Central memory CD8-positive, alpha-beta T cell (primary cell): ENCODE data around the gene OSBPL3.

ENCODE experiments used
- ATAC-seq: fragments of 150-1000 bp; cut with Tn5 transposase; replicated peaks from 2 replicates; pipeline ENCODE4 v1.10.0; 2022; ENCODE audit warnings: mild to moderate bottlenecking, moderate FRiP score, moderate number of reproducible peaks; ENCODE audit not compliant: poor library complexity, severe bottlenecking; ENCODE audit errors: extremely low read depth
- DNase-seq, 2 donors: peaks; one replicate each; pipeline ENCODE4 v3.0.0; 2021; ENCODE audit warnings: low spot score in 2 of 2
- H3K27ac Mint-ChIP-seq: one replicate; pipeline ENCODE4 v1.8.0; 2022; ENCODE audit warnings: low read depth, mild to moderate bottlenecking, moderate library complexity, mixed read lengths
- H3K27me3 Mint-ChIP-seq: one replicate; pipeline ENCODE4 v1.8.0; 2022; ENCODE audit warnings: mixed read lengths
- H3K36me3 Mint-ChIP-seq: one replicate; pipeline ENCODE4 v1.8.0; 2022; ENCODE audit warnings: mild to moderate bottlenecking, moderate library complexity, mixed read lengths; ENCODE audit not compliant: insufficient read depth
- H3K4me1 Mint-ChIP-seq: one replicate; pipeline ENCODE4 v1.8.0; 2022; ENCODE audit warnings: mixed read lengths
- H3K4me3 Mint-ChIP-seq: one replicate; pipeline ENCODE4 v1.8.0; 2022; ENCODE audit warnings: mild to moderate bottlenecking, moderate library complexity, mixed read lengths
- H3K9me3 Mint-ChIP-seq: one replicate; pipeline ENCODE4 v1.8.0; 2022; ENCODE audit warnings: mixed read lengths

Gene OSBPL3

GRCh38 chr7:24975644-24976260, 4.2 kb downstream of the OSBPL3 start:
- H3K4me3 Mint-ChIP-seq = no peak overlapping the region
- no peaks in the 10 kb centered on the region for H3K9me3 Mint-ChIP-seq
- no peak overlapping the region for H3K27ac Mint-ChIP-seq
- DNase-seq (no peak), ATAC-seq (no peak)
- H3K36me3 Mint-ChIP-seq = peaks cover 14% of the 10 kb centered on the region
- H3K4me1 Mint-ChIP-seq = peaks cover 78% of the 10 kb centered on the region
- no peaks in the 10 kb centered on the region for H3K27me3 Mint-ChIP-seq

DNA sequence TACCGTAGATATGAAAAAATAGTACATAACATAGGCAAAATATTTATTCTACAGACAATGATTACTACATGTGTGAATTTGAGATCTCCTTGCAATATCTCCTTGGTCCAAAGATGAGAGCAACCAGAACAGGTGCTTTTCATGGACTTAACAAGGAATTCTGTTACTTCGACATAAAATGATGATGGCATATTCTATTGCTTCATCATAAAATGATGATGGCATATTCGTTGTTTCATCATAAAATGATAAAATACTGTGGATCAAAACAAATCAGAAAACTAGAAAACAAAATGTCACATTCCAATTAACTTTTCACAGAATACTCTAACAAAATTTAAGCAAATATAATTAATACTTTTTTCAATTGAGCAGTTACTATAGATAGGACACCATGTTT, 4.8 kb downstream of the OSBPL3 start:
- H3K4me3 Mint-ChIP-seq = no peak overlapping the region
- no peak for ATAC-seq
- H3K27ac Mint-ChIP-seq = no peak overlapping the region
- no peak for DNase-seq
- peaks cover 77% of the 10 kb centered on the region for H3K4me1 Mint-ChIP-seq
- H3K27me3 Mint-ChIP-seq = no peaks in the 10 kb centered on the region
- peaks cover 10% of the 10 kb centered on the region for H3K36me3 Mint-ChIP-seq
- no peaks in the 10 kb centered on the region for H3K9me3 Mint-ChIP-seq

DNA sequence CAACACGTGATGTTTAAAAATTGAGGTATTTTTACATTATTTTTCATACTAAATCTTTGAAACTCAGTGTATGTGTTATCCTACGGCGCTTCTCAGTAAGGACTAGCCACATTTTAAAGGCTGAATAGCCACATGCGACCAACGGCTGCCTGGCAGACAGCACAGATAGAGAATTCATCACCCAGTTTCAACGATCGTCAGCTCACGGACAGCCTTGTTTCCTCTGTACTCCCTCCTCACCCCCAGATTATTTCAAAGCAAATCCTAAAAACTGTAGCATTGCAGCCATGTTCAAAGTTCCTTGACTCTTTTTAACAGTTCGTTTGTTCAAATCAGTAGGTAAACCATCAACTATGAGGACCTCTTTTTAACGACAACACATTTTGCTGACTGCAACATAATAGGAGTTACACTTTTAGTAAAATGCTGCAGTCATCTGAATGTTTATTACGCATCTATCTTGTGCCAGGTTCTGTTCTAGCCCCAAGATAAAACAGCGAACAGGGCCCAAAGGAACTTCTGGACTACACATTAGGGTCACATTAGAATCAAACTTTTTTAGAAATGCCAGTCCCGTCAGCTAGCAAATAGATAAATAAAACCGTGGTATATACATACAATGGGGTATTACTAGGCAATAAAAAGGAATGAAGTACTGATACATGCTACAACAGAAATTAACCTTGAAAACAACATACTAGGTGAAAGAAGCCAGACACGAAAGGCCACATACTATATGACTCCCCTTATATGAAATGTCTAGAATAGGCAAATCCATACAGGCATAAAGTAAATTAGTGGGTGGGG, 5.7 kb downstream of the OSBPL3 start:
- no peaks in the 10 kb centered on the region for H3K27me3 Mint-ChIP-seq
- H3K4me1 Mint-ChIP-seq = peaks cover 83% of the 10 kb centered on the region
- H3K4me3 Mint-ChIP-seq = no peak overlapping the region
- no peak for DNase-seq
- no peaks in the 10 kb centered on the region for H3K9me3 Mint-ChIP-seq
- ATAC-seq = no peak
- H3K36me3 Mint-ChIP-seq = peaks cover 10% of the 10 kb centered on the region
- no peak overlapping the region for H3K27ac Mint-ChIP-seq

DNA sequence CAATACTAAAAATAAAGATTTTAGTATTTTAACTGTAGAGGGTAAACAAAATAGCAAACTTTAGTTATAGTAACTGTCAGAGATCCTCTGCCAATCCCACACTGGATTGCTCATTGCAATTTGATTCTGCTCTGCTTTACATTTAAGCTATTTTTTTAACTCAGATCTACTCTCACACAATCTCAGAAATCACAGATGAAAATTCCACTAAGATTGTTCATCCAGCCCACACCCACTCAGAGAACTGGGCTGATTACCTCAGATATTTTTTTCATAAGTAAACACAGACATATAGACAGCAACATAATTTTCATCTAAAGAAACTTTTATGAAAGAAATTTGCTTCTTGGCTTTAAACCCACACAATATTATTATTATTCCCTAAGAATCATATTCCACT, 7.0 kb downstream of the OSBPL3 start:
- Mint-ChIP-seq H3K36me3 (peaks cover 3% of the 10 kb centered on the region), H3K9me3 (no peaks in the 10 kb centered on the region), H3K27me3 (no peaks in the 10 kb centered on the region), H3K4me3 (no peak overlapping the region), H3K27ac (no peak overlapping the region), H3K4me1 (peaks cover 71% of the 10 kb centered on the region)
- DNase-seq (no peak), ATAC-seq (no peak)

- Mint-ChIP-seq H3K36me3 (peaks cover 3% of the 10 kb centered on the region), H3K9me3 (no peaks in the 10 kb centered on the region), H3K4me3 (no peak overlapping the region), H3K27me3 (no peaks in the 10 kb centered on the region), H3K27ac (no peak overlapping the region), H3K4me1 (peaks cover 75% of the 10 kb centered on the region)
- DNase-seq = no peak
- ATAC-seq = no peak
Observed at GRCh38 chr7:24972166-24972477, 7.9 kb downstream of the OSBPL3 start.

DNA sequence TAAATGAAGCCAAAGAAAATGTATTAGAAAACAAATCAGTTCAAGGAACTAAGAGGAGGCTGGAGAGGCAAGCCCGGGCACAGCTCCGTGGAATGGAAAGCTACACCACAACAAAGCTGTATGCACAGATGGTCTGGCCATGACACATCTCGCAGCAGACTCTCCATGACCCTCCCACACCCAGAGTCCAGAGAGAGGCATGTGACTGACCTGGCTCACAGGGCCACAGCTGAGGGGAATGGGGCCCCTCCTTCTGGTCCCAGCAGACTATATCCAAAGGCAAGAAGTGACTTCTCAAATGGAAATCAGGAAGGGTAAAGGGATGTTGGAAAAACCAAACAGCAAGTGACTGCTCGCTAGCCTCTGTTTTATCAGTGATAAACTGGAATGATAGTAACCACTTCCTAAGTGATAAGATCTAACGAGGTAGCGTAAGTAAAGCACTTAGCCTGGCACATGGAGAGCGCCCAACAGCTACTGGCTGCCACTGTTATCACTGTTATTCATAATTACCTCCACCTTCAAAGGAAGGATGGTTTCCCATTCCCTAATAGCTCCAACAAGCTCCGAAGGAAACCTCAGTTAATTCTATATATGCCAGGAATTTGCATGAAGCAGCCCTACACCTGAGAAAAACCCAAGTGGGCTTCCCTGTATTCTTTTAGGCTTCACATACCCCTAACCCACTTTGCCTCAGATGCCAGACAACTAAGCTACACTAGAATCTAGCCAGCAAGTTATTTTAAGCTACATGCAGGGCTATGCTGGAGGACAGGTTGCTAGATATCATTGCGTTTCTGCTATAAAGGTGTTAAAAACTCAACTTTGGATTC, 8.4 kb downstream of the OSBPL3 start:
- DNase-seq (no peak), ATAC-seq (no peak)
- Mint-ChIP-seq H3K4me1 (peaks cover 75% of the 10 kb centered on the region), H3K27ac (no peak overlapping the region), H3K4me3 (no peak overlapping the region), H3K36me3 (peaks cover 3% of the 10 kb centered on the region), H3K27me3 (no peaks in the 10 kb centered on the region), H3K9me3 (no peaks in the 10 kb centered on the region)

- Mint-ChIP-seq H3K4me3 (no peak overlapping the region), H3K9me3 (no peaks in the 10 kb centered on the region), H3K27me3 (no peaks in the 10 kb centered on the region), H3K36me3 (peaks cover 3% of the 10 kb centered on the region), H3K4me1 (peaks cover 75% of the 10 kb centered on the region), H3K27ac (no peak overlapping the region)
- no peak for DNase-seq
- no peak for ATAC-seq
Observed at GRCh38 chr7:24970676-24971075, 9.3 kb downstream of the OSBPL3 start.

GRCh38 chr7:24968165-24968564, 11.8 kb downstream of the OSBPL3 start:
- Mint-ChIP-seq H3K36me3 (peaks cover 3% of the 10 kb centered on the region), H3K4me1 (peaks cover 78% of the 10 kb centered on the region), H3K4me3 (no peak overlapping the region), H3K27ac (peak overlapping the region; percentile 59), H3K9me3 (no peaks in the 10 kb centered on the region), H3K27me3 (no peaks in the 10 kb centered on the region)
- no peak for DNase-seq
- no peak for ATAC-seq

DNA sequence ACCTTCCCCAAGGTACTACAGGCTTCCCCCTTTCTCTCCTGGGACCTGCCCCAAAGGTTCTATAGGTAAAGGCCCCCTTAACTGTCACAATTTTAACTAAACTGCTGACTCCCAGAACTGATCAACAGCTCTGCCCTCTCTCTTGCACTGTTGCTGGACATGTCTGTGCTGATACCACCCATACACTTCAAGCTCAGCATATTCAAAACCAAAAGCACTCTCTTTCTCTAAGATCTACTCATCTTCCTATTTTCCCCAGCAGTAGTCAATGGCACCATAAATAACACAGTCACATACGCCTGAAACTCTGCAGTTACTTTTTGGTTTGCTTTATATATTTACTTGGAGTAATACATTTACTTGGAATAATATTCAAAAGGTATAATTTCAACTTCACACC, 12.3 kb downstream of the OSBPL3 start:
- ATAC-seq (no peak), DNase-seq (no peak)
- H3K36me3 Mint-ChIP-seq = peaks cover 3% of the 10 kb centered on the region
- no peaks in the 10 kb centered on the region for H3K9me3 Mint-ChIP-seq
- H3K27me3 Mint-ChIP-seq = no peaks in the 10 kb centered on the region
- H3K27ac Mint-ChIP-seq = peak overlapping the region; percentile 59
- H3K4me3 Mint-ChIP-seq = no peak overlapping the region
- H3K4me1 Mint-ChIP-seq = peaks cover 77% of the 10 kb centered on the region

- Mint-ChIP-seq H3K9me3 (no peaks in the 10 kb centered on the region), H3K27me3 (no peaks in the 10 kb centered on the region), H3K4me1 (peaks cover 75% of the 10 kb centered on the region), H3K36me3 (peaks cover 3% of the 10 kb centered on the region), H3K27ac (peak overlapping the region; percentile 59), H3K4me3 (no peak overlapping the region)
- no peak for DNase-seq
- no peak for ATAC-seq
Observed at GRCh38 chr7:24966802-24967201, 13.2 kb downstream of the OSBPL3 start.

DNA sequence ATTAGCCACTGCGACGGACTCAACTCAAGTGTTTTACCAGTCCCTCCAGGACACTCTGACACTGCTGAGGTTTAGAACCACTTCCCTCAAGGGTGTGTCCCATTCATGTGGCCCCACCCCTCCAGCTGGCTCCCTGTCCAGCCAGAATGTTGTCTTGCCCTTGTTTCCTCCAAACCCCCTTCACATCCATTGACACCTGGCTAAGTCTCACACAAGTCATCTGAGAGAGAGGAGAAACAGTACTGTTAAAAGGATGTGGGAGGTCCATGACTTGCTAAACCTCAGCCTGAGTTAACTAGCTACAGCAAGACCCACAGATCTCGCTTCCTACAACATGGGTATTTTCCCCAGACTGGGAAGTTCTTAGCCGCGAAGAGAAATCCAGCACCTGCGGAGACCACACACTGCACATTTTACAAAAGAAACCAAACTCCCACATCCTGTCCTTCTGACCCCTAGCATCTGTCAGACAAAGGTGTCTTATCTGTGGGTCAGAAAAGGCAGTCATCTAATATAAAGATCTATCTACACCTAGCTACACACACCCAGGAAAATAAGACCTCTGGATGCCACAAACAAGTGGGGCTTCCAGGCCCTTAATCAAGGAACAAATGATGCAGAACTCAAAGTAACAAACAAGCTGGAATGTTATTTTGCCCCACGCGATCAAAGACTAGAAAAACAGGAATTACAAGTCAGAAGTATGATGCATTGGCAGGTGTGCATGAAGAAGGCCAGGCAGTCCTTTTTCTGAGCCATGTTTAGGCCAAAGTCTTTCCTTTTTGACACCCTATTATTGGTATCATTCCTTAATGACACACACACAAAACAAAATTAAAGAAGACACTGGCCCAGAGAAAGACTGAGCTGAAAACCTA, 13.9 kb downstream of the OSBPL3 start:
- H3K27me3 Mint-ChIP-seq = no peaks in the 10 kb centered on the region
- peaks cover 3% of the 10 kb centered on the region for H3K36me3 Mint-ChIP-seq
- no peaks in the 10 kb centered on the region for H3K9me3 Mint-ChIP-seq
- peaks cover 74% of the 10 kb centered on the region for H3K4me1 Mint-ChIP-seq
- ATAC-seq (peak; percentile 81), DNase-seq (peak in 1 of 2 donors; percentile 16)
- peak overlapping the region; percentile 51 for H3K4me3 Mint-ChIP-seq
- peak overlapping the region; percentile 87 for H3K27ac Mint-ChIP-seq

DNA sequence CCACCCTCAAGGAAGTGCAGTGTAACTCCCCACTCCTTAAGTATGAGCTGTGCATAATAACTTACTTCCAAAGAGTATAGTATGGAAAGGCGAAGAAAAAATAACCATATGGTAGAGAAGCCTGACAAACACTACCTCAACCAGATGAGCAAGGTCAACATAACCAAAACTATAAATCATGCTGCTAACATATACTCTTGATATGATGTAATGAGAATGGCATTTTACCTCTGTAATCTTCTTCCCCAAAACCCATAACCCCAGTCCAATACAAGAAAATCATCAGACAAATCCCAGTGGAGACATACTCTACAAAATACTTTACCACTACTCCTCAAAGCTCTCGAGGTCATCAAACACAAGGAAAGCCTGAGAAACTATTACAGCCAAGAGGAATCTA, 15.8 kb downstream of the OSBPL3 start:
- peak overlapping the region; percentile 11 for H3K27ac Mint-ChIP-seq
- no peak overlapping the region for H3K4me3 Mint-ChIP-seq
- no peaks in the 10 kb centered on the region for H3K9me3 Mint-ChIP-seq

More for the DNA sequence above, 15.8 kb downstream of the OSBPL3 start:
- peaks cover 76% of the 10 kb centered on the region for H3K4me1 Mint-ChIP-seq
- H3K36me3 Mint-ChIP-seq = peaks cover 1% of the 10 kb centered on the region
- DNase-seq (no peak), ATAC-seq (no peak)
- H3K27me3 Mint-ChIP-seq = no peaks in the 10 kb centered on the region
